ENCODE results near the gene OR1N1.
A peak's percentile ranks its signal among the peaks of the same experiment; 100 is the strongest.
"Not testable (repeated sequence)": the region's sequence is repeated elsewhere in the genome, so short reads cannot be mapped to it uniquely, and the experiment has no call there.

The OR1N1 gene, protein sequence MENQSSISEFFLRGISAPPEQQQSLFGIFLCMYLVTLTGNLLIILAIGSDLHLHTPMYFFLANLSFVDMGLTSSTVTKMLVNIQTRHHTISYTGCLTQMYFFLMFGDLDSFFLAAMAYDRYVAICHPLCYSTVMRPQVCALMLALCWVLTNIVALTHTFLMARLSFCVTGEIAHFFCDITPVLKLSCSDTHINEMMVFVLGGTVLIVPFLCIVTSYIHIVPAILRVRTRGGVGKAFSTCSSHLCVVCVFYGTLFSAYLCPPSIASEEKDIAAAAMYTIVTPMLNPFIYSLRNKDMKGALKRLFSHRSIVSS

GRCh38 chr9:122527193-122527592 lies at the start of gene OR1N1:
Gene OR1N1 (minus strand): TSS chr9:122527293. CDS start chr9:122527293, 0 bp downstream.
- DNase-seq, result no peak

DNA sequence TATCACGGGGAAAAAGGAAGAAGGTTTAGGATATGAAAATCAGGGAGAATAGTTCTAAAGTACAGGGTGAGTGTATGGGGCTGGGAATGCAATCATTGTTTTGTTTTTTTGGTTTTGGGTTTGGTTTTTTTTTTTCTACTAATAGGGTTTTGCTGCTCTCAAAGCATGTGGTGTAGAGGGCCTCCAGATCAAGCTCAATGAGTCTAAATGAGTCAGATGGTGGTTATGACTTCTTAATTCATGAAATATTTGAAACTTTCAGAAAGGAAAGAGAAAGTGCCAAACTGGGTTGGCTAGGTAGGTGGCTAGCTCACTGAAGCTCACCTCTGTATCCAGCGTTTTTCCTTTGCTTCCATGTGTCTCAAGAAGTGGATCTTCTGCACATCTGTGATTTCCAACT lies 45.4 kb upstream of the OR1N1 start:
- no peak for DNase-seq

GRCh38 chr9:122567901-122568300 lies 40.8 kb upstream of the OR1N1 start:
- no peak for DNase-seq

DNA sequence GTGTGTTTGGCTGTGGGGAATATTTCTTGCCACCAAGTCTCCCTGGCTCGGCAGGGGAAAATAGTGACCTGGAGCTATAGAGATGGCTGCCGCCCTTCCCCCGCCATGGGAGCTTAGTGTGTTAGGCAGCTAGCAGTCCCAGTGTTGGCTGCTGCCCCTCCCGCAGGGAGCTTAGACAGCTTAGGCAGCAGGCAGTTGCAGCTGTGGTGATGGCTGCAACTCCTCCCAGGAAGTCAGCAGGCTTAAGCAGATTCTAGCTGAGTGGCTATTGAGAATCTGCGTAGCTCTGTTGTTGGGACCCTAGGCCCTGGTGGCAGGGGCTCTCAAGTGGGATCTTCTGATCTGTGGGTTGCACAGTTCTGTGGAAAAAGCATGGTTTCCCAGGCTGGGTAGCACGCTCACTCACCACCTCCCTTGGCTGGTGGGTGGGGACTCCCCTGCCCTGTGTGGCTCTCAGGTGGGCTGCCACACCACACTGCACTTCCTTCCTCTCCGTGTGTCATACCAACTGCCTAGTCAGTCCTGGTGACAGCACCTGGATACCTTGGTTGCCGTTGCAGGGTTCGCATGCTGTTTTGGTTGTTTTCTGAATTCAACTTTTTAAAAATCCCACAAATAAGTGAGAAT lies 35.2 kb upstream of the OR1N1 start:
- no peak for DNase-seq

GRCh38 chr9:122561446-122561845 lies 34.4 kb upstream of the OR1N1 start:
- no peak for DNase-seq

DNA sequence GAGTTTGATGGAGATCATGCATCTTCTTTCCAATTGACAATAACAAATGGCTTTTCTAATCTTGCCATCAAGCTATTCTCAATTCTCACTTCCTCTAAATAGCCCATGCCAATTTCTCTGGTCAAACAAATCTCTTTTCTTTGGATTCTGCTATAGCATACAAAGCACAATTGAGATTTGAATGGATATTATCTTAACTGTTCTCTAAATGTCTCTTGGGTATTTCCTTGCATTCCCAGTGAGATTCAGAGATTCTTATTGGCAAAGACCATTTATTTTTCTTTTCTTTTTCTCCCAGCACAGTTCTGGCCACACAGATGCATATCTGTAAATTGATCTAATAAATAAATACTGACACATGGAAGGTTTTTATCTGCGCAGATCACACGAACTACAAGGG lies 25.7 kb upstream of the OR1N1 start, which contains the start of gene OR1N2:
Gene OR1N2 (plus strand): TSS at position 301 of the 400 bp plus-strand sequence. CDS start 100 bp downstream, outside the sequence.
- no peak for DNase-seq

DNA sequence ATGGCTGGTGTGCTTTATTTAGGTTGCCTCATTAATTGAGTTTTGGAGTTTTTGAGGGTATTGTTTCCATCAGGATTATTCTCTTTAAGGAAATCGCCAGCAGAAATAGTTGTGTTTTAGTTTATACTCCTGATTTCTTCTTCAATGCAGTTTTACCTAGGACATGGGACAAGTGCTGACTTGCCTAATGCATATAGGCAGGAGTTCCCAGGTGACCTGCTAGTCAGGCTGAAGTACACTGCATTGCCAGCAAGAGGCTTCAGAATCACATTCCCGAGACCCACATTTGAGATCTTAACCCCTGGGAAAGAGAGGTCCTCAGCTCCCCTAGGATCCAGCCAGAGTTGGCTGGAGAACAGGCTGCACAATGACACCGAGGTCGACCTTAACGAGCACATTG lies 24.3 kb upstream of the OR1N1 start:
- DNase-seq, result no peak

DNA sequence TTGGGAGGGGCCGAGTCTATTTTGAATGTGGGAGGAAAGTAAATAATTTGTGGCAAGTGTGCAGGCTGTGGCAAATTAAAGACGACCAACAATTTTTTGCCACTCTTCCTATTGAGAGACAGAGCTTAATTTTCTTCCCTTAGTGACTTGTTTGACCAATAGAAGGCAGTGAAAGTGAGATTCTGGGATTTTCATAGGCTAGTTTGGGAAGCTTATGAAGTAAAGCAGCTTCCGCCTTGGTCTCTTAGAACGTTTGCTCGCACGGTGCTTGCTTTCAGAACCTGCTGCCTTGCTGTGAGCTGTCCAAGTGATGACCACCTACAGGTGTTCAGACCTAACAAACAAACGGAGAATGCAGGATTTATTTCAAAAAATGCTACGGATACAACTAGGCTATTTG lies 19.1 kb upstream of the OR1N1 start:
- no peak for DNase-seq

DNA sequence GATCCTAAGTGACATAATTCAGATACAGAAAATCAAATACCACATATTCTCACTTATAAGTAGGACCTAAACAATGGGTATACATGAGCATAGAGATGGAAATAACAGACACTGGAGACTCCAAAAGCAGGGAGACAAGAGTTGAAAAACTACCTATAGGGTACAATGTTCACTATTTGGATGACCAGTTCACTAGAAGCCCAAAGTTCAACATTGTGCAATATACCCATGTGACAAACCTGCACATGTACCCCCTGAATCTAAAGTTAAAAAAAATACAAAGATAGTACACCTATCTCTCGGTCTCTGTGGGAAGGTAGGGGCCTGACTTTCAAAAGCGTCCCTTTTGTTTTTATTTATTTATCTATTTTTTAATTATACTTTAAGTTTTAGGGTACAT lies 11.7 kb upstream of the OR1N1 start:
- no peak for DNase-seq

DNA sequence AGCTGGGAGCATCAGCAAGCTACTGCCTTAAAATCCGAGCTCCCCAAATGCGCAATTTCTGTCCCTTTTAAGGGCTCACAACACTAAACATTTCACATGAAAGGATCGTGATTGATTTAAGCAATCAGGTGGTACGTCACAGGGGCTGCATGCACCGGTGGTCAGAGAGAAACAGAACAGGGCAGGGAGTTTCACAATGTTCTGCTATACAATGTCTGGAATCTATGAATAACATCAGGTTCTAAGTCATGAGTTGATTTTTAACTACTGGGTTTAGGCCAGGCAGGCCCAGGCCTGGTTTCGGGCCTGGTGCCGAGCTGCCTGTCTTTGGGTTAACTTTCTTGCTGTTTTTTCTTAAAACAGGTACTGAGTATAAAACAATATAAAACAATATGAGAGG lies 10.0 kb upstream of the OR1N1 start:
- not testable (repeated sequence) for DNase-seq

GRCh38 chr9:122536134-122536533 lies 9.0 kb upstream of the OR1N1 start:
- DNase-seq, result no peak

DNA sequence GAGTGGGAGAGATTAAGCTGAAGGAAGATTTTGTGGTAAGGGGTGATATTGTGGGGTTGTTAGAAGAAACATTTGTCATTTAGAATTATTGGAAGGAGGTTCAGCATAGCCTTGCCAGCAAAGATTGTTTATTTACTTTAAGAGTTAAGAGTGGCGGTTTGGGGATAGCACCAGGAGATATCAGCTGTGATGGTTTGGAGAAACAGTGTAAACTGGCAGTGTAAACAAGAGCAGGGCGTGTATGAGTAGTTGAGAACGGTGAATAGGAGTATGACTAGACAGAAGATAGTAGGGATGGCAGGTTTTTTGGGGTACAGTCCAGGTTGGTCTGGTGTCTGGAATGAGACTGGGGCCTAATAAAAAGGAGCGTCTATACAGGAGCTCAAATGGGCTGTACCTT lies 4.1 kb upstream of the OR1N1 start:
- DNase-seq, result not testable (repeated sequence)

GRCh38 chr9:122526602-122527001 lies 491 bp downstream of the OR1N1 start:
- no peak for DNase-seq

GRCh38 chr9:122519376-122519775 lies 7.7 kb downstream of the OR1N1 start:
- DNase-seq, result no peak

DNA sequence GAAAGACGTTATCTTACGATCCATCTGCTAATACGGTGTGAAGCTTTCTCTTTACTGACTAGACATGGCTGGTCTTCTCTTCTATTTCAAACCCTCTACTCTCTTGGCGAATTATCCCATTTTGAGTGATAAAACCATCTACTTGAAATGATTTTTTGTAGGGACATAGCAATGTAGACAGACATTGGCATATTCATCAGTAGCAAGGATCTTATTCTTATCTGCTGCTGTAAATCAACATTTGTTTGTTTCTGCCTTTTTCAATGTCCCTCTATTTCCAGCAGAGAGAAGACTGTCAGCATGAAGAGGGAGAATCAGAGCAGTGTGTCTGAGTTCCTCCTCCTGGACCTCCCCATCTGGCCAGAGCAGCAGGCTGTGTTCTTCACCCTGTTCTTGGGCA lies 8.3 kb downstream of the OR1N1 start, which contains the start of gene OR1J4:
Gene OR1J4 (plus strand): TSS at position 301 of the 400 bp plus-strand sequence. CDS start 0 bp downstream, at position 301.
- DNase-seq, result no peak

DNA sequence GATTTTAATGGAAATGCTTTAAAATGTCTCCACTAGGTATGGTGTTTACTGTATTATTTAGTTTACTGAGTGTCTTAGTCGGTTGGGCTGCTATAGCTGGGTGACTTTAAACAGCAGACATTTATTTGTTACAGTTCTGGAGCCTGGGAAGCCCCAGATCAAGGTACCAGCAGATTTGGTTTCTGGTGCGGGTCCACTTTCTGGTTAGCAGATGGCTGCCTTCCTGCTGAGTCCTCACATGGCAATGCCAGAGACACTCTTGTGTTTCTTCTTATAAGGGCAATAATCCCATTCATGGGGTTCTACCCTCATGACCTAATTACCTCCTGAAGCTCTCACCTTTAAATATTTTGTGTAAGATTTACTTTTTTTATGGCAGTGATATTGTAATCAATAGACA lies 8.9 kb downstream of the OR1N1 start:
- DNase-seq, result no peak

DNA sequence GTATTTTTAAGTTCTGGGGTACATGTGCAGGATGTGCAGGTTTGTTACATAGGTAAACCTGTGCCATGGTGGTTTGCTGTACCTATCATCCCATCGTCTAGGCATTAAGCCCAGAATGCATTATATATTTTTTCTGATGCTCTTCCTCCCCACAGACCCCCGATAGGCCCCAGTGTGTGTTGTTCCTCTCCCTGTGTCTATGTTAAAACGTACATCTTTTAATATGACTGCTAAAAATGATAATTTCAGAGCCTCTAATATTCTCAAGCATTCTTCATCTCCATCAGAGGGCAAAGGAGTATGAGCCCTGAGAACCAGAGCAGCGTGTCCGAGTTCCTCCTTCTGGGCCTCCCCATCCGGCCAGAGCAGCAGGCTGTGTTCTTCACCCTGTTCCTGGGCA lies 16.6 kb downstream of the OR1N1 start, which contains the start of gene OR1J2:
Gene OR1J2 (plus strand): TSS at position 301 of the 400 bp plus-strand sequence. CDS start 0 bp downstream, at position 301.
- no peak for DNase-seq

DNA sequence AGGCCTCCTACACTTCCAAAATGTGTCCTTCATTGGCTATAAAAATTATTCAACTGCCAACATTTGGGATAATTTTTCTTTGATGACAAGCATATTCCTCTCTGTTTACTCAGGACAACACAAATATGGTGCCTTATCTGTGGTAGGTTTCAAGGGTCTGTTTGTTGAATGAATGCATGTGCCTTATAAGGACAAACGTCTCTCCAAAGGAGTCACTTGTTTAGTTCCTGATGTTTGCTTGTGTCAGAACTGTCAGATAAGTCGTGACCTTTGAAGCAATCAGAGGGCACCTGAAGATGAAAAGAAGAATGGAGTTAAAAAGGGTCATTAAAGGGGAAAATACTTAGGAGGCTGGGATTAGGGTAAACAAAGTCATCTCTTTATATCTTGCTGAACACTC lies 20.1 kb downstream of the OR1N1 start:
- DNase-seq, result no peak

DNA sequence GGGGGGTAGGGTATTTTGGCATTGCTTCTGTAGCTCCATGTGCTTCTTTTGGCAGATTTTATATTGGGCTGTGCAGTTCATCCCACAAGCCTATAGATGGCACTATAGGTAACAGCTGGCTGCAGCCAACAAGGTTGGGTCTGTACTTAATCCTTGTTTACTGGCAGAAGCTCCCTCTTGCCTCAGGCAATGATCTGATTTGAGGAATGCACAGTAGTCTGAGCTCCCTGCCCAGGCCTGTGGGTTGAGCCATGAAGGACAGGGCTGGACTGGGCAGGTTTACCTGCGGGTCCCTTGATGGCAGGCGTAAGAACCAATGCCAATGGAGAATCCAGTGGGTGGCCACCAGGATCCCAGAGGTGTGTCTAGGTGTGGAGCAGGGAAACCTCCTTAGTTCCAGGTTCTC lies 28.2 kb downstream of the OR1N1 start:
- DNase-seq, result peak; percentile 27

DNA sequence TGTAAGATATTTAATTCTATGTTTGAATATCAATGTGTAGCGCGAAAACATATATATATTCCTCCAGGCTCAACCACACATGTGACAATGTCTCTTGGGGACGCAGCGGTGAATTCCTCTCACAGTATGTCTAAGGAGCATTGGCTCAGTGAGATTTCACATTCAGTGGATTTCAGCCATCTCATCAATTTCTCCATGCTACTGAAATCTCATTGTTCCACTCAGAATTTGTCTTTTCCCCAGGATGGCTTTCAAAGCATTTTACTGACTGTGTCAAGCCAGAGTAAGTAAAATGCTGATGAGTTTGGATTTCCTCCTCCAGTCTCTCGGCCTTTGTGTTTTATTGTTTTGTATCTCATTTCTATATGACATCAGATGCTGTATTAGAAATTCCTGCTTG lies 48.0 kb downstream of the OR1N1 start:
- DNase-seq, result no peak

DNA sequence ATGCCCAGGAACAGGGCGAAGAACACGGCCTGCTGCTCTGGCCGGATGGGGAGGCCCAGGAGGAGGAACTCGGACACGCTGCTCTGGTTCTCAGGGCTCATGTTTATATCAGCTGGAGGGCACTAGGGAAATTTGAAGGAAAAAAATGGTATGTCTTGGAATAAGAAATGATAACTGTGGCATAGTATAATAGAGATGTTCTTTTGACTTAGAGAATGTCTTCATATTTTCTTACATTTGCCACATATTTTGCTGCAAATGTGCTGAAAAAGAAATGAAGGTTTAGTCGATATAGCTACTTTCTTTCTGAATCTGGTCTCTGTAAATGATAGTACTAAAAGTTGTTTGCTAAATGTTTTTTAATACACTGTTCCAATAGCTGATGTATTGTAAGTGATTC lies 49.3 kb downstream of the OR1N1 start, which contains the start of gene OR1J1:
Gene OR1J1 (minus strand): TSS at position 101 of the 400 bp plus-strand sequence. CDS start 0 bp downstream, at position 101.
- no peak for DNase-seq

DNA sequence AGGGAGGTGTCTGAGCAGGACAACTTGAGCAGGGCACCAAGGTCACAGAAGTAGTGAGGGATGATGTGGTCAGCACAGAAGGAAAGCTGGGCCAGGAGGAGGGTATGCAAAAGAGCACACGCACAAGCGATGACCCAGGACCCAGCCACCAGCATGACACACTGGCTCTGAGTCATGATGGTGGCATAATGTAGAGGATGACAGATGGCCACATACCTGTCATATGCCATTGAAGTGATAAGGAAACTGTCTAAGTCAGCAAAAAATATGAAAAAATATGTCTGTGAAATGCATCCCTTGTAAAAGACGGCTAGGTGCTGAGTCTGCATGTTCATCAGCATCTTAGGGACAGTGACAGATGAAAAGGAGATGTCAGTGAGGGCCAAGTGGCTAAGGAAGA lies 49.7 kb downstream of the OR1N1 start:
- DNase-seq, result no peak
